SK-N-SH treated with all-trans-retinoic acid at 6 μM for 48 hours (cell line): Measurements from ENCODE around the gene GTPBP1.

Experiments used
- ATAC-seq: fragments of 200-7000 bp; cut with Tn5 transposase; 3 replicates; pipeline ENCODE4 v1.9.1; 2020; ENCODE audit warnings: mild to moderate bottlenecking, moderate library complexity
- BACH2 ChIP-seq: fragments of 250-450 bp; sonication (Bioruptor Pico); IDR thresholded peaks from 2 replicates; pipeline ENCODE4 v1.9.0; 2021; ENCODE audit warnings: mild to moderate bottlenecking, borderline replicate concordance
- CSDC2 ChIP-seq: fragments of 250-450 bp; sonication (Bioruptor Pico); IDR thresholded peaks from 2 replicates; pipeline ENCODE4 v1.5.0; 2020; ENCODE audit warnings: mild to moderate bottlenecking, moderate library complexity
- GLIS3 ChIP-seq: fragments of 250-450 bp; sonication (Bioruptor Pico); IDR thresholded peaks from 2 replicates; pipeline ENCODE4 v1.5.0; 2020; ENCODE audit warnings: mild to moderate bottlenecking, moderate library complexity
- ISL1 ChIP-seq: fragments of 250-450 bp; sonication (Bioruptor Pico); IDR thresholded peaks from 2 replicates; pipeline ENCODE4 v2.1.2; 2022; ENCODE audit warnings: mild to moderate bottlenecking, moderate library complexity
- OSR1 ChIP-seq: fragments of 250-450 bp; sonication (Bioruptor Pico); IDR thresholded peaks from 2 replicates; pipeline ENCODE4 v1.8.0; 2022; ENCODE audit warnings: moderate library complexity, mild to moderate bottlenecking, inconsistent platforms
- PPARA ChIP-seq: fragments of 250-450 bp; sonication (Bioruptor Pico); IDR thresholded peaks from 2 replicates; pipeline ENCODE4 v1.5.0; 2020; ENCODE audit warnings: mild to moderate bottlenecking, borderline replicate concordance
- RARB ChIP-seq: fragments of 250-450 bp; sonication (Bioruptor Pico); IDR thresholded peaks from 2 replicates; pipeline ENCODE4 v1.8.0; 2021; ENCODE audit warnings: mild to moderate bottlenecking, moderate library complexity
- TCF4 ChIP-seq: fragments of 250-450 bp; sonication (Bioruptor Pico); IDR thresholded peaks from 2 replicates; pipeline ENCODE4 v1.8.0; 2021; ENCODE audit warnings: mild to moderate bottlenecking, moderate library complexity, borderline replicate concordance
- TOX ChIP-seq: fragments of 250-450 bp; sonication (Bioruptor Pico); IDR thresholded peaks from 2 replicates; pipeline ENCODE4 v1.8.0; 2021; ENCODE audit warnings: mild to moderate bottlenecking, moderate library complexity, borderline replicate concordance
- TSHZ2 ChIP-seq: fragments of 250-450 bp; sonication (Bioruptor Pico); IDR thresholded peaks from 2 replicates; pipeline ENCODE4 v1.5.0; 2020; ENCODE audit warnings: mild to moderate bottlenecking, moderate library complexity
- ZC3H10 ChIP-seq: fragments of 250-450 bp; sonication (Bioruptor Pico); IDR thresholded peaks from 2 replicates; pipeline ENCODE4 v1.5.1; 2021; ENCODE audit warnings: mild to moderate bottlenecking, moderate library complexity
- ZFP3 ChIP-seq: fragments of 250-450 bp; sonication (Bioruptor Pico); IDR thresholded peaks from 2 replicates; pipeline ENCODE4 v1.5.0; 2020; ENCODE audit warnings: mild to moderate bottlenecking, moderate library complexity
- ZFP30 ChIP-seq: fragments of 450-650 bp; formaldehyde crosslinking; IDR thresholded peaks from 2 replicates; pipeline ENCODE4 v1.5.0; 2022; ENCODE audit warnings: mild to moderate bottlenecking, moderate library complexity
- ZNF70 ChIP-seq: fragments of 450-650 bp; formaldehyde crosslinking; IDR thresholded peaks from 2 replicates; pipeline ENCODE4 v1.5.0; 2020; ENCODE audit warnings: mild to moderate bottlenecking, moderate library complexity
- TF ChIP-seq, protein P1 (sequence below): fragments of 250-450 bp; sonication (Bioruptor Pico); IDR thresholded peaks from 2 replicates; pipeline ENCODE4 v1.8.0; 2020; ENCODE audit warnings: mild to moderate bottlenecking, moderate library complexity, borderline replicate concordance
- TF ChIP-seq, protein P2 (sequence below): fragments of 250-450 bp; sonication (Bioruptor Pico); IDR thresholded peaks from 2 replicates; pipeline ENCODE4 v1.5.1; 2021; ENCODE audit warnings: mild to moderate bottlenecking, moderate library complexity
- TF ChIP-seq, protein P3 (sequence below): fragments of 250-450 bp; sonication (Bioruptor Pico); IDR thresholded peaks from 2 replicates; pipeline ENCODE4 v1.8.0; 2021; ENCODE audit warnings: low read depth, mild to moderate bottlenecking, moderate library complexity, borderline replicate concordance

GTPBP1 gene

DNA sequence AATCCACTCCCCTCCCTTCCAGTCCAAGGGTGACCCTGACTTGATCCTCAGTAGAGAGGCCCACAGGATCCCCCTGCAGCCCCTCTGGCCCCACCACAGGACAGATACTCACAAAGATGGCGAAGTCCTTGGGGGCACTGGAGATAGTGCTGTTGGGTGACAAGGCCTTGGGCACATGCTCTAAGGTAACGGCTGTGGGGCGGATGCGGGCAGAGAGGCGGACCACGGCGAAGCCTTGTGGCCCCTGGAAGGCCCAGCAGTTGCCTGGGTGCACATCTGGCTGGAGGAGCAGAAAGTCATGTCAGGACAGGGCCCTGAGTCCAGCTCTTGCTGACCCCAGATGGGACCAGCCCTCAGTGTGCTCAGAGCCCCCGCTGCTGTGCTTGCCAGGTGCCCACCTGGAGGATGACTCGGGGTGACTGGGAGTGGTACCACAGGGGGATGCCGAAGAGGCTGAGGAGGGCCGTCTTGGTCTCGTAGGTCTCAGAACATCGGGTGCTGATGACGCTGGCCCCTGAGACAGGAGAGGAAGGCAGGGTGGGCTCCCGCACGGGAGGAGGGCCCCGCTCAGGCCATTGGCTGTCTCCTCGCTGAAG lies 32.8 kb downstream of the GTPBP1 start:
- TF ChIP-seq TOX (no peak), RARB (no peak), CSDC2 (CRISPR knock-in tag) (no peak), TCF4 (CRISPR knock-in tag) (no peak), OSR1 (CRISPR knock-in tag) (no peak), ZNF70 (no peak)
- ATAC-seq, result no peak

DNA sequence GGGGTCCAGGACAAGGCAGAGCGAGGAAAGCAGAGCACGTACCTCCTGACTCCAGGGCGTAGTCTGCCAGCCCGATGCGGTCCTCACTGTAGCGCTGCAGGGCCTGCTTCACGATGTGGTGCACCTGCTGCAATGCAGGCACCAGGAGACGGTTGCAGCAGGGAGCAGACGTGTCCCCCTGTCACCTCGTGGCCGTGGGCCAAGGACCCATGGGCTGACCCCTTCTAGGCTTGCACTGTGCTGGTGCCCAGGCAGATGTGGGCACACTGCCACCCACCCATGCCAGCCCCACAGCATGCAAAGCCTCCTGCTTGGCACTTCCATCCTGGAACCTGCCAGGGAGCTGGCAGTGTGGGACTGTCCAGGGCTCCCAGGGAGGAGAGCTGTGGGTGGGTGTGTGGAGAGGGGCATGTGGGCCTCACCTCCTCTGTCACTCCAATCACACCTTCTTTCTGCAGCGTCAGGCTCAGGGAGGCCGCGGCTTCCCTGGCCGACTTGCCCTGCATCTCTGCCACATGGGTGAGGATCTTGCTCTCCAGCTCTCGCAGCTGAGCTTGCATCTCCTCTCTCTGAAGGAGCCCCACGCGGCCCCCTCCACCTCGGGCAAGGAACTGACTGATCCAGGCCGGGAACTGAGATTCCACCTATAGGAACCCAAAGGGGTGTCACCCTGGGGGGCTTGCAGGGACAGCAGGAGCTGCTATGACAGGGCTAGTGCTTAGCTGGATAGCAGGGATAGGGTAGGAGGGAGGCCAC lies 33.7 kb downstream of the GTPBP1 start:
- no peak for ATAC-seq

DNA sequence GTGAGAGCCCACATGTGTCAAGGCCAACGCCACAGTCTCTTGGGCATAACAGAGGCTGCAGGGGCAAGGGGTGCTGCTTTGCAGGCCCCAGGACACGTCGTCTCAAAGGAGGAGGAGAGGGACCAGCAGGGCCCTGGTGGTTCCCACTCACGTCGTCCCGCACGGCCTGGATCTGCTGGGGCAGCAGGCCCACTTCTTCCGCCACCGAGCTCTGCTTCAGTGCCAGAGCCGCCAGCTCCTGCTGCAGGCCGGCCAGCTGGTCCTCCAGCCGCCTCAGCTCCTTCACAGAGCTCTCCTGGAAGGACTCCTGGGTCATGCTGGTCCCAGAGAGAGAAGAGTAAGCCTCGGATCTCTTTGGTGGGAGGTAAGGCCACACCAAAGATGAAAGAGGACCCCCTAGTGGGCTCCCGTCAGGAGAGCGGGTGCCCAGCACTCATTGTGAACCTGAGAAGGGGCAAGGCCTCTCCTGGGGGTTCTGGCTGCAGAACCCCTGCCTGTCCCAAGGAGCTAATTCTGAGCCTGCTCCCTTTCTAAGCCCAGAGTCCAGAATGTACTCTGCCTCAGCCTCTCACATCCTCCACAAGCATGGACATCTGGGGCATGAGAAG lies 34.5 kb downstream of the GTPBP1 start:
- no peak for ATAC-seq
- TF ChIP-seq TCF4 (CRISPR knock-in tag) (no peak), ZFP30 (CRISPR knock-in tag) (no peak), GLIS3 (CRISPR knock-in tag) (no peak), CSDC2 (CRISPR knock-in tag) (no peak), ISL1 (no peak)
- TF ChIP-seq, protein P1, sequence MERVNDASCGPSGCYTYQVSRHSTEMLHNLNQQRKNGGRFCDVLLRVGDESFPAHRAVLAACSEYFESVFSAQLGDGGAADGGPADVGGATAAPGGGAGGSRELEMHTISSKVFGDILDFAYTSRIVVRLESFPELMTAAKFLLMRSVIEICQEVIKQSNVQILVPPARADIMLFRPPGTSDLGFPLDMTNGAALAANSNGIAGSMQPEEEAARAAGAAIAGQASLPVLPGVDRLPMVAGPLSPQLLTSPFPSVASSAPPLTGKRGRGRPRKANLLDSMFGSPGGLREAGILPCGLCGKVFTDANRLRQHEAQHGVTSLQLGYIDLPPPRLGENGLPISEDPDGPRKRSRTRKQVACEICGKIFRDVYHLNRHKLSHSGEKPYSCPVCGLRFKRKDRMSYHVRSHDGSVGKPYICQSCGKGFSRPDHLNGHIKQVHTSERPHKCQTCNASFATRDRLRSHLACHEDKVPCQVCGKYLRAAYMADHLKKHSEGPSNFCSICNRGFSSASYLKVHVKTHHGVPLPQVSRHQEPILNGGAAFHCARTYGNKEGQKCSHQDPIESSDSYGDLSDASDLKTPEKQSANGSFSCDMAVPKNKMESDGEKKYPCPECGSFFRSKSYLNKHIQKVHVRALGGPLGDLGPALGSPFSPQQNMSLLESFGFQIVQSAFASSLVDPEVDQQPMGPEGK (CRISPR knock-in tag), result no peak

More for the DNA sequence above, 33.7 kb downstream of the GTPBP1 start:
- no peak for TF ChIP-seq TCF4 (CRISPR knock-in tag)
- no peak for TF ChIP-seq TOX
- no peak for TF ChIP-seq ISL1
- no peak for TF ChIP-seq TSHZ2
- TF ChIP-seq ZFP3, result no peak
- TF ChIP-seq BACH2, result no peak
- no peak for TF ChIP-seq RARB
- TF ChIP-seq, protein P2, sequence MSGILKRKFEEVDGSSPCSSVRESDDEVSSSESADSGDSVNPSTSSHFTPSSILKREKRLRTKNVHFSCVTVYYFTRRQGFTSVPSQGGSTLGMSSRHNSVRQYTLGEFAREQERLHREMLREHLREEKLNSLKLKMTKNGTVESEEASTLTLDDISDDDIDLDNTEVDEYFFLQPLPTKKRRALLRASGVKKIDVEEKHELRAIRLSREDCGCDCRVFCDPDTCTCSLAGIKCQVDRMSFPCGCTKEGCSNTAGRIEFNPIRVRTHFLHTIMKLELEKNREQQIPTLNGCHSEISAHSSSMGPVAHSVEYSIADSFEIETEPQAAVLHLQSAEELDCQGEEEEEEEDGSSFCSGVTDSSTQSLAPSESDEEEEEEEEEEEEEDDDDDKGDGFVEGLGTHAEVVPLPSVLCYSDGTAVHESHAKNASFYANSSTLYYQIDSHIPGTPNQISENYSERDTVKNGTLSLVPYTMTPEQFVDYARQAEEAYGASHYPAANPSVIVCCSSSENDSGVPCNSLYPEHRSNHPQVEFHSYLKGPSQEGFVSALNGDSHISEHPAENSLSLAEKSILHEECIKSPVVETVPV (CRISPR knock-in tag), result no peak
- no peak for TF ChIP-seq CSDC2 (CRISPR knock-in tag)
- no peak for TF ChIP-seq PPARA (CRISPR knock-in tag)
- TF ChIP-seq, protein P1 (CRISPR knock-in tag), result no peak
- TF ChIP-seq ZC3H10 (CRISPR knock-in tag), result no peak
- TF ChIP-seq OSR1 (CRISPR knock-in tag), result no peak
- TF ChIP-seq, protein P3, sequence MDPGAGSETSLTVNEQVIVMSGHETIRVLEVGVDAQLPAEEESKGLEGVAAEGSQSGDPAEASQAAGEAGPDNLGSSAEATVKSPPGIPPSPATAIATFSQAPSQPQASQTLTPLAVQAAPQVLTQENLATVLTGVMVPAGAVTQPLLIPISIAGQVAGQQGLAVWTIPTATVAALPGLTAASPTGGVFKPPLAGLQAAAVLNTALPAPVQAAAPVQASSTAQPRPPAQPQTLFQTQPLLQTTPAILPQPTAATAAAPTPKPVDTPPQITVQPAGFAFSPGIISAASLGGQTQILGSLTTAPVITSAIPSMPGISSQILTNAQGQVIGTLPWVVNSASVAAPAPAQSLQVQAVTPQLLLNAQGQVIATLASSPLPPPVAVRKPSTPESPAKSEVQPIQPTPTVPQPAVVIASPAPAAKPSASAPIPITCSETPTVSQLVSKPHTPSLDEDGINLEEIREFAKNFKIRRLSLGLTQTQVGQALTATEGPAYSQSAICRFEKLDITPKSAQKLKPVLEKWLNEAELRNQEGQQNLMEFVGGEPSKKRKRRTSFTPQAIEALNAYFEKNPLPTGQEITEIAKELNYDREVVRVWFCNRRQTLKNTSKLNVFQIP, result no peak
